GM12892 (cell line): ENCODE data around the gene STRA6.

Source experiments
- POLR2AphosphoS5 ChIP-seq: IDR thresholded peaks from 2 replicates; pipeline ENCODE4 v1.6.1; 2011; ENCODE audit warnings: low read depth, low read length, control low read depth
- TAF1 ChIP-seq: IDR thresholded peaks from 2 replicates; pipeline ENCODE4 v1.6.1; 2011; ENCODE audit warnings: low read depth, mild to moderate bottlenecking, control low read depth, low read length, borderline replicate concordance

DNA sequence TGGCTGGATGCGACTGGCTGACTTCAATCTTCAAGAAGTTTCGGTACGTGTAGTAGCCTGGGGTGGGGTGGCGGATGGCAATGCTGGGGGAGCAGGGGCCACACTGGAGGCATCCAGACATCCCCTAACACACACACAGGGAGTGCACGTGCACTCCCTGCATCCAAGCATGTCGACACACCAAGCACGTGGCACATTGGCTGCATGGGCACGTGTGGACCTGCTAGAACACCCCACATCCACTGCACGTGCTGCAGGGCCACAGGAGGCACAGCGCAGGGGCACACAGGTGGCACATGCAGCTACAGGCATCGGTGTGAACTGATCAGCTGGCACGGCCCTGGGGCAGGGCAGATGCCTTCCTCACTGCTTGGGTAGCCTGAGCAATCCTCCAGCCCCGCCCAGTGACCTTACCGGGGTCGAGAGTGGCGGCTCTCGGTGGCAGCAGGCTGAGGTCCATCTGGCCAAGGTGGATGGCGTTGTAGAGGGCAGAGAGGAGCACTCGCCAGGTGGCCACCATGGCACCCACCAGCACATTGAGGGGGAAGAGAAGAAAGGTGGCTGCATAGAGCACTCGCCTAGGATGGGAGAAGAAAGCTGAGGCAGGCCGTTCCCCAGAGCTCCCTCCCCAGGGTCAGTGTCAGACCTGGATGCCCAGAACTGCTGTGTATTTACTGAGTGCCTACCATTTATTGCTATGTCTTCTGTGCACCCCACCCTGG, 21.5 kb downstream of the STRA6 start:
- TF ChIP-seq TAF1: no peak
- no peak for TF ChIP-seq POLR2AphosphoS5
